ENCODE measurements around the gene HTR1A.
A peak's percentile ranks its signal among the peaks of the same experiment; 100 is the strongest.

Gene HTR1A

GRCh38 chr5:63962279-63962678, at the start of gene HTR1A:
Gene HTR1A (minus strand): TSS chr5:63962445. CDS start chr5:63961719, 726 bp downstream.
- DNase-seq, result no peak

GRCh38 chr5:64003966-64004365, 41.7 kb upstream of the HTR1A start:
- no peak for DNase-seq

- DNase-seq, result no peak
These were observed 37.9 kb upstream of the HTR1A start for GRCh38 chr5:64000096-64000495.

- no peak for DNase-seq
These were observed 24.8 kb upstream of the HTR1A start for GRCh38 chr5:63987053-63987452.

- DNase-seq, result no peak
These were observed 19.6 kb upstream of the HTR1A start for GRCh38 chr5:63981864-63982263.

- DNase-seq, result no peak
These were observed 1.7 kb upstream of the HTR1A start for GRCh38 chr5:63963926-63964325.

- peak; percentile 33 for DNase-seq
These were observed 963 bp upstream of the HTR1A start for GRCh38 chr5:63963080-63963735.

- DNase-seq, result no peak
These were observed 565 bp downstream of the HTR1A start for GRCh38 chr5:63961598-63962161.

- no peak for DNase-seq
These were observed 1.1 kb downstream of the HTR1A start for GRCh38 chr5:63961125-63961597.

GRCh38 chr5:63960646-63961045, 1.6 kb downstream of the HTR1A start:
- DNase-seq, result no peak

- DNase-seq, result no peak
These were observed 2.9 kb downstream of the HTR1A start for GRCh38 chr5:63959177-63959982.

- DNase-seq, result no peak
These were observed 3.6 kb downstream of the HTR1A start for GRCh38 chr5:63958654-63959053.

GRCh38 chr5:63957617-63958016, 4.6 kb downstream of the HTR1A start:
- no peak for DNase-seq

- no peak for DNase-seq
These were observed 9.0 kb downstream of the HTR1A start for GRCh38 chr5:63953217-63953616.

GRCh38 chr5:63935103-63935502, 27.1 kb downstream of the HTR1A start:
- no peak for DNase-seq

GRCh38 chr5:63931836-63932235, 30.4 kb downstream of the HTR1A start:
- no peak for DNase-seq

- no peak for DNase-seq
These were observed 33.8 kb downstream of the HTR1A start for GRCh38 chr5:63928451-63928850.

GRCh38 chr5:63923914-63924313, 38.3 kb downstream of the HTR1A start:
- DNase-seq, result peak; percentile 83

GRCh38 chr5:63919763-63920478, 42.3 kb downstream of the HTR1A start:
- DNase-seq, result no peak

- DNase-seq, result no peak
These were observed 45.5 kb downstream of the HTR1A start for GRCh38 chr5:63916786-63917185.

GRCh38 chr5:63911871-63912270, 50.4 kb downstream of the HTR1A start:
- no peak for DNase-seq

Measured in DMS153 (cell line).